Effector memory CD4-positive, alpha-beta T cell (primary cell): Measurements from ENCODE around the gene SAE1.

ENCODE experiments used
- DNase-seq, 3 donors: peaks; one replicate each; pipeline ENCODE4 v3.0.0-alpha.2; 2020
- H3K27ac ChIP-seq: 2 replicates; pipeline ENCODE4 v1.7.0; 2013; ENCODE audit warnings: mild to moderate bottlenecking, low read length, moderate library complexity; ENCODE audit not compliant: insufficient read depth, poor library complexity, severe bottlenecking
- H3K27me3 ChIP-seq: replicated peaks from 2 replicates; pipeline ENCODE4 v1.7.0; 2013; ENCODE audit warnings: mild to moderate bottlenecking, low read length; ENCODE audit not compliant: insufficient read depth, control insufficient read depth, poor library complexity, severe bottlenecking
- H3K36me3 ChIP-seq: 2 replicates; pipeline ENCODE4 v1.7.0; 2013; ENCODE audit warnings: mild to moderate bottlenecking, low read length, moderate library complexity; ENCODE audit not compliant: control insufficient read depth, insufficient read depth
- H3K4me1 ChIP-seq: 2 replicates; pipeline ENCODE4 v1.7.0; 2013; ENCODE audit warnings: low read length, mild to moderate bottlenecking; ENCODE audit not compliant: control insufficient read depth, insufficient read depth, poor library complexity, severe bottlenecking
- H3K4me3 ChIP-seq: 2 replicates; pipeline ENCODE4 v1.7.0; 2013; ENCODE audit warnings: low read length, low read depth, mild to moderate bottlenecking; ENCODE audit not compliant: insufficient read depth, poor library complexity, severe bottlenecking
- H3K9me3 ChIP-seq: 2 replicates; pipeline ENCODE4 v1.7.0; 2013; ENCODE audit warnings: mild to moderate bottlenecking, low read length, moderate library complexity; ENCODE audit not compliant: control insufficient read depth

SAE1 gene

DNA sequence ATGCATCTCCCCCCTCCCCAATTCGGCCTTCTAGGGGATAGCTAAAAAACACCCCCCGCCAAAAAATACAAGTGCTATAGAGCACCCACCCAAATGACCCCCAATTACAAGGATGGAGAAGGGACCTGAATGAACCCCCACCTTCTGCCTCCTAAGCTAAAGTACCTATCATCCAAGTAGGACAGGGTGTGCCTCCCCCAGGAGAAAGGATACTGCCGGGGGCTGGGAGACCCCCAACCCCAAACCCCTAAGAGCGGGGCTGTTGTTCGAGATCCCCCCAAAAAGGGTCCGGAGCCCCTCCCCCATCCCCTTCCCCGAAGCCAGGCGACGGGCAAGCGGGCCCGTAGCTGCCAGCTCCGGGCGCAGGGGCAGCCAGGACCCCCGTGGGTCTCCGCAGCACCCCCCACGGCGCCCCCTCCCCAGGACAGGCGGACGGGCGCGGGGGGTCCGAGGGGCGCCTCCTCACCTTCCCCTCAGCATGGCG is 18.9 kb upstream of the SAE1 start:
- DNase-seq: no peak
- peak overlapping the region; percentile 90 for H3K4me3 ChIP-seq
- H3K9me3 ChIP-seq: no peaks in the 10 kb centered on the region
- peaks cover 29% of the 10 kb centered on the region for H3K4me1 ChIP-seq
- H3K27me3 ChIP-seq: no peaks in the 10 kb centered on the region
- no peaks in the 10 kb centered on the region for H3K36me3 ChIP-seq
- H3K27ac ChIP-seq: peak overlapping the region; percentile 99

- Histone ChIP-seq H3K36me3 (no peaks in the 10 kb centered on the region), H3K27me3 (no peaks in the 10 kb centered on the region), H3K9me3 (no peaks in the 10 kb centered on the region), H3K27ac (peak overlapping the region; percentile 99), H3K4me1 (peaks cover 23% of the 10 kb centered on the region), H3K4me3 (peak overlapping the region; percentile 90)
- DNase-seq: peak; percentile 69 to 83 (median 77)
Observed at GRCh38 chr19:47112166-47112996, 18.3 kb upstream of the SAE1 start.

DNA sequence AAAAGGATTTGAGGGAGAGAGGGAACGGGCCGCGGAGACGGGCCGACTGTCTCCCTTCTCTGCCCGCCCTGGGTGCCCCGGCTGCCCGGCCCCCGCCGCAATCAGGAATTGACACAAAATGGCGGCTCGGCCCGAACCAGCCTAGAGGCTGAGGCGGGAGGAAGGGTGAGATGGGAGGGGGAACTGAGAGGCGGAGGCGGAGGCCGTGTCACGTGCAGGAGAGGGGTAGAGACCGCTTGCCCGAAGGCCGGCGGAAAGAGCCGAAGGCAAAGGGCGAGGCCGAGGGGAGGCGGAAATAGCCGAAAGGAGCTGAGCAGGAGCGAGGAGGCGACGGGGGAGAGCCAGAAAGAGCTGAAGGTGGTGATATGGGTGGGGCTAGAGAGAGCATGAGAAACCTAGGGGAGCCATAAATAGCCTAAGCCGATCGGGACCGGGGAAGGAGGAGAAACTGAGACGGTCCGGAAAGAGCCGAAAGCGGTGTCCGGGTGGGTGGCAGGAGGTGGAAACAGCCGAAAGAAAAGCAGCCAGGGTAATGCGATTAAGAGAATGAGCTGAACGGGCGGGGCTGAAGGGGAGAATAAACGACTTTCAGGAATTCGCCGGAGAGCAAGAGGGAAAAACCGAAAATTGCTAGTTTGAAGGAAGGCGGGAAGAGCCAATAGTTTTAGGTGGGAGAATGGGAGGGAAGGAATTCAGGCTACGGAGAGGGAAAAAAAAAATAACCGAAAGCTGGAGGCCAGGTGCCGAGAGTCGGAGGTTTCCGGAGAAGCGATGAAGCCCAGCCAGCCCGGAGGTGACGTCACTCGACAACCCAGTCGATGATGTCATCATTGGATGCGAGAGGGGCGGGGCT is 17.4 kb upstream of the SAE1 start, which contains the start of gene ZC3H4:
ZC3H4 (minus strand) TSS at position 780 of the 853 bp plus-strand sequence. CDS start 1,192 bp downstream, outside the sequence.
- H3K4me3 ChIP-seq: peak within 1 kb of the TSS; percentile 90
- no peaks in the 10 kb centered on the region for H3K9me3 ChIP-seq
- H3K36me3 ChIP-seq: no peaks in the 10 kb centered on the region
- peaks cover 17% of the 10 kb centered on the region for H3K4me1 ChIP-seq
- DNase-seq: peak; percentile 97 to 100 (median 99)
- H3K27ac ChIP-seq: peak within 1 kb of the TSS; percentile 99
- H3K27me3 ChIP-seq: no peaks in the 10 kb centered on the region

- DNase-seq: no peak
- Histone ChIP-seq H3K4me3 (peak overlapping the region; percentile 90), H3K27ac (peak overlapping the region; percentile 99), H3K27me3 (no peaks in the 10 kb centered on the region), H3K36me3 (no peaks in the 10 kb centered on the region), H3K4me1 (peaks cover 11% of the 10 kb centered on the region), H3K9me3 (no peaks in the 10 kb centered on the region)
Observed at GRCh38 chr19:47113850-47114651, 16.6 kb upstream of the SAE1 start.

- Histone ChIP-seq H3K9me3 (no peaks in the 10 kb centered on the region), H3K4me1 (no peaks in the 10 kb centered on the region), H3K27me3 (no peaks in the 10 kb centered on the region), H3K36me3 (no peaks in the 10 kb centered on the region), H3K4me3 (no peak overlapping the region), H3K27ac (no peak overlapping the region)
- no peak for DNase-seq
Observed at GRCh38 chr19:47120470-47121067, 10.1 kb upstream of the SAE1 start.

DNA sequence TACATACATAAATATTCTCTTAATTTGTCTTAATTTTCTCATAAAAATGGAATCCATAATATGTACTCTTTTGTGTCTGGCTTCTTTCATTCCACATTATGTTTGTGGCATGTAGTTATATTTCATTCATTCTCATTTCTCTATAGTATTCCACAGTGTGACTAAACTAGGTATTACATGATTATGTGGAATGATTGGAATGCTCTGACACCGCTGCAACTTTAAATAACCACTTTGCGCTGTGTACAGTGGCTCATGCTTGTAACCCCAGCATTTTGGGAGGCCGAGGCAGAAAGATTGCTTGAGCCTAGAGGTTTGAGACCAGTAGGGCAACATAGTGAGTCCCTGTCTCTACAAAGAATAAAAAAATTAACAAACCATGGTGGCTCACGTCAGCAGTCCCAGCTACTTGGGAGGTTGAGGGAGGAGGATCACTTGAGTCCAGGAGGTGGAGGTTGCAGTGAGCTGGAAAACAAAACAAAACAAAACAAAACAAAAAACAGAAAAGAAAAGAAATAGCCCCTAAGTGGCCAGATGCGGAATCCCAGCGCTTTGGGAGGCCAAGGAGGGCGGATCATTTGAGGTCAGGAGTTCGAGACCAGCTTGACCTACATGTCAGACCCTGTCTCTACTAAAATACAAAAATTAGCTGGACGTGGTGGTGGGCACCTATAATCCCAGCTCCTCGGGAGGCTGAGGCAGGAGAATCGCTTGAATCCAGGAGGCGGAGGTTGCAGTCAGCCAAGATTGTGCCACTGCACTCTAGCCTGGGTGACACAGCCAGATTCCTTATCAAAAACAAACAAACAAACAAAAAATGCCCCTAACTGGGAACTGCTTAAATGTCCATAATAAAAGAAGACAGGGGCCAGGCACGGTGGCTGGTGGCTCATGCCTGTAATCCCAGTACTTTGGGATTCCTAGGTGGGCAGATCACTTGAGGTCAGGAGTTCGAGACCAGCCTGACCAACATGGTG is 8.0 kb upstream of the SAE1 start:
- H3K27ac ChIP-seq: no peak overlapping the region
- no peaks in the 10 kb centered on the region for H3K9me3 ChIP-seq
- no peaks in the 10 kb centered on the region for H3K27me3 ChIP-seq
- no peak overlapping the region for H3K4me3 ChIP-seq
- no peak for DNase-seq
- no peaks in the 10 kb centered on the region for H3K4me1 ChIP-seq
- no peaks in the 10 kb centered on the region for H3K36me3 ChIP-seq

DNA sequence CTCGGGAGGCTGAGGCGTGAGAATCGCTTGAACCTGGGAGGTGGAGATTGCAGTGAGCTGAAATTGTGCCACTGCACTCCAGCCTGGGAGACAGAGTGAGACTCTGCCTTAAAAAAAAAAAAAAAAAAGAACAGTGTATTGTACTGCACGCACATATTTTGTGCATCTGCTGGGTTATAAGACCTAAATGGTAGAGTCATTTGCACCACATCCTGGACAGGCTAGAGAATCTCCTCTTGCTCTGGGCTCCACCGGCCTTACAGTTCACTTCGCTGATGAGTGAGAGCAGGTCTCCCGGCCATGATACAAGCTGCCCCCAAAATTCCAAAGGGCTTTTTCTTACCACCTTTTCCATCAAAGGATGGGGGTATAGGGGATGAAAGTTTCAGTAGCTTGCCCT is 7.2 kb upstream of the SAE1 start:
- Histone ChIP-seq H3K36me3 (no peaks in the 10 kb centered on the region), H3K27ac (no peak overlapping the region), H3K4me3 (no peak overlapping the region), H3K4me1 (no peaks in the 10 kb centered on the region), H3K9me3 (no peaks in the 10 kb centered on the region), H3K27me3 (no peaks in the 10 kb centered on the region)
- no peak for DNase-seq

DNA sequence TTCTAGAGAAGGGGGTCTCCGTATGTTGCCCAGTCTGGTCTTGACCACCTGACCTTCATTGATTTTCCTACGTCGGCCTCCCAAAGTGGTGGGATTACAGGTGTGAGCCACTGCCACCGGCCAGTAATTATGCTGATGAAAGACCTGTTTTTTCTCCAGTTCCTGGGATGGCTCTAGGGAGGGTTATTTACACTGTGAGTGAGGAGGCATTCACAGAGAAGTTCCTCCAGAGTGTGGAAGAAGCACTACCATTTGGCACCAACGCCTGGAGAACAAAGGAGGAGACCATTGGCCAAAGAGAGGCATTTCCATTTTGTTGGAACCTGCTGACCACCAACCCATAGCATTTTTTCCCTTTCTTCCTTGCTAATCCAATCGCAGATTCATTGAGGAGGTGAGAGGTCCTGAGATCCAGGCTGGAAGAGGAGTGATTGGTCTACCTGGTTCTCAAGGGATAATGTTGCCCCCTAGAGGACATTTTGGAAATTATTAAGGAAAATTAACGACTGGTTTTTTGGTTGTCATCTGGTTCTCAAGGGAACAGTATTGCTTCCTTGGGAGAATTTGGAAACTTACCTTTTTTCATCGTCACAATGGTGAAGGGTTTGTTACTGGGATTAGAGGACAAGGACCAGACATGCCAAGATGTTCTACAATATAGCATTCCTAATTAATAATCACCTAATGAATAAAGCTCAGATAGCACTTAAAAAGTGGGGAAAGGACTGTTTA is 5.5 kb upstream of the SAE1 start:
- Histone ChIP-seq H3K36me3 (no peaks in the 10 kb centered on the region), H3K27ac (no peak overlapping the region), H3K9me3 (no peaks in the 10 kb centered on the region), H3K27me3 (no peaks in the 10 kb centered on the region), H3K4me1 (no peaks in the 10 kb centered on the region), H3K4me3 (no peak overlapping the region)
- DNase-seq: no peak
